Pancreas (tissue), 10 donors: ENCODE measurements around the gene GPR39. TPM values are rescaled to one million over a fixed set of nuclear protein-coding genes. Genes with fewer than 3 reads are reported as not detected.

ENCODE experiments used
- ATAC-seq, 4 donors: fragments of 200-7000 bp; cut with Tn5 transposase; one replicate each; pipeline versions ENCODE4 v1.8.0 to v1.9.1; 2020; ENCODE audit warnings: mild to moderate bottlenecking in 4 of 4, moderate library complexity in 4 of 4
- DNase-seq, 6 donors: peaks; one replicate each; pipeline ENCODE4 v3.0.0-alpha.2; 2020
- FAIRE-seq: peaks from 2 replicates; lab custom pipeline; 2012; peaks lifted over from hg19 to GRCh38; lab: Jason Lieb, UNC
- H3K27ac ChIP-seq, 4 donors: fragments of 200-600 bp; sonication (generic); 1 replicate in 3 of 4; 2 replicates in 1 of 4; pipeline versions ENCODE4 v1.5.0 to v1.8.0; 2020
- H3K27me3 ChIP-seq, 4 donors: fragments of 200-600 bp; one replicate each; pipeline ENCODE4 v1.8.0; 2021
- H3K36me3 ChIP-seq, 3 donors: fragments of 200-600 bp; sonication (generic) in 1 of 3; one replicate each; pipeline versions ENCODE4 v1.5.0 to v1.8.0; 2020 to 2021
- H3K4me1 ChIP-seq, 3 donors: fragments of 200-600 bp; one replicate each; pipeline ENCODE4 v1.8.0; 2021
- H3K4me3 ChIP-seq, 4 donors: fragments of 200-600 bp; sonication (generic) in 2 of 4; one replicate each; pipeline versions ENCODE4 v1.5.0 to v1.8.0; 2020 to 2021
- H3K9me3 ChIP-seq, 4 donors: fragments of 200-600 bp; one replicate each; pipeline ENCODE4 v1.8.0; 2021
- WGBS, 2 donors: extraction: QIAGEN DNeasy Blood & Tissue Kit; methylation state at CpG; one replicate each; pipeline ENCODE4 v1.1.7; 2013; 5-methylcytosine and 5-hydroxymethylcytosine counted together
- intact Hi-C, 3 donors: fragments of 100-400 bp; cut with DNase I; formaldehyde crosslinking; loops; one replicate each; pipeline versions ENCODE4 v1.11.1 to v1.14.2; 2022
- polyA plus RNA-seq, 2 donors: library from polyadenylated mRNA; stranded (reverse); fragments of 200-250 nt; gene quantifications; one replicate each; pipeline ENCODE4 v1.2.3, GENCODE V29; 2013
- total RNA-seq, 6 donors: library from RNA; stranded (reverse); fragmentation: NEBNext Ultra II Directional in 4 of 6; extraction: Animal tissue kit (Norgen Biotek cat#: 25700) in 4 of 6; gene quantifications; one replicate each; pipeline versions ENCODE4 v1.2.1 to v1.2.4, GENCODE V29; 2021 to 2023
- TF ChIP-seq, protein P1 (sequence below), 4 donors: fragments of 200-600 bp; sonication (generic) in 3 of 4; IDR thresholded peaks; one replicate each; pipeline versions ENCODE4 v1.5.0 to v1.8.0; 2021; ENCODE audit warnings: antibody characterized with exemption in 4 of 4
- donor health status: healthy with polysubstance abuse.
- donor health status: DM: no; HTN: no; CAD: no; lungs with moderate emphysema.
- donor health status: DM: no; HTN: no; CAD: no.
- donor health status: control.
- donor health status: control.
- donor health status: Bipolar disorder and iron deficiency.
- donor health status: DM: yes; HTN: yes; CAD: no.
- donor health status: DM: no; HTN: no; CAD: no.
- donor health status: DM: no; HTN: no; CAD: no.
- donor health status: DM: yes; HTN: yes; CAD: no.

Gene GPR39
- total and polyA plus RNA-seq, 8 donors, result 2.3 to 8.1 (median 3.9) TPM

- TF ChIP-seq, protein P1, sequence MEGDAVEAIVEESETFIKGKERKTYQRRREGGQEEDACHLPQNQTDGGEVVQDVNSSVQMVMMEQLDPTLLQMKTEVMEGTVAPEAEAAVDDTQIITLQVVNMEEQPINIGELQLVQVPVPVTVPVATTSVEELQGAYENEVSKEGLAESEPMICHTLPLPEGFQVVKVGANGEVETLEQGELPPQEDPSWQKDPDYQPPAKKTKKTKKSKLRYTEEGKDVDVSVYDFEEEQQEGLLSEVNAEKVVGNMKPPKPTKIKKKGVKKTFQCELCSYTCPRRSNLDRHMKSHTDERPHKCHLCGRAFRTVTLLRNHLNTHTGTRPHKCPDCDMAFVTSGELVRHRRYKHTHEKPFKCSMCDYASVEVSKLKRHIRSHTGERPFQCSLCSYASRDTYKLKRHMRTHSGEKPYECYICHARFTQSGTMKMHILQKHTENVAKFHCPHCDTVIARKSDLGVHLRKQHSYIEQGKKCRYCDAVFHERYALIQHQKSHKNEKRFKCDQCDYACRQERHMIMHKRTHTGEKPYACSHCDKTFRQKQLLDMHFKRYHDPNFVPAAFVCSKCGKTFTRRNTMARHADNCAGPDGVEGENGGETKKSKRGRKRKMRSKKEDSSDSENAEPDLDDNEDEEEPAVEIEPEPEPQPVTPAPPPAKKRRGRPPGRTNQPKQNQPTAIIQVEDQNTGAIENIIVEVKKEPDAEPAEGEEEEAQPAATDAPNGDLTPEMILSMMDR (IDR thresholded peaks at IDR 0.05), result no peak
- FAIRE-seq (no peak), ATAC-seq (no peak)
These were observed 188.0 kb downstream of the GPR39 start for GRCh38 chr2:132604561-132604960.

GRCh38 chr2:132605236-132606180 lies 188.9 kb downstream of the GPR39 start:
- TF ChIP-seq, protein P1 (IDR thresholded peaks at IDR 0.05), result no peak
- Histone ChIP-seq H3K36me3 (no peaks in the 10 kb centered on the region), H3K27ac (no peak overlapping the region), H3K4me1 (peaks cover 4 to 15% (median 14%) of the 10 kb centered on the region in 3 donors), H3K4me3 (no peak overlapping the region), H3K9me3 (no peaks in the 10 kb centered on the region), H3K27me3 (no peaks in the 10 kb centered on the region)
- 92 to 94% methylated on average over 14 of the region's 14 CpGs for WGBS, 2 donors
- ATAC-seq (no peak), FAIRE-seq (no peak), DNase-seq (no peak)
- intact Hi-C loops, result no loop called here

More at GRCh38 chr2:132604561-132604960, 188.0 kb downstream of the GPR39 start:
- Histone ChIP-seq H3K36me3 (no peaks in the 10 kb centered on the region), H3K27me3 (no peaks in the 10 kb centered on the region), H3K4me3 (no peak overlapping the region), H3K9me3 (no peaks in the 10 kb centered on the region), H3K4me1 (peaks cover 4 to 14% (median 13%) of the 10 kb centered on the region in 3 donors), H3K27ac (no peak overlapping the region)
- 95 to 100% methylated on average over 1 of the region's 1 CpG for WGBS, 2 donors
- intact Hi-C loops, result no loop called here
- DNase-seq, result no peak

DNA sequence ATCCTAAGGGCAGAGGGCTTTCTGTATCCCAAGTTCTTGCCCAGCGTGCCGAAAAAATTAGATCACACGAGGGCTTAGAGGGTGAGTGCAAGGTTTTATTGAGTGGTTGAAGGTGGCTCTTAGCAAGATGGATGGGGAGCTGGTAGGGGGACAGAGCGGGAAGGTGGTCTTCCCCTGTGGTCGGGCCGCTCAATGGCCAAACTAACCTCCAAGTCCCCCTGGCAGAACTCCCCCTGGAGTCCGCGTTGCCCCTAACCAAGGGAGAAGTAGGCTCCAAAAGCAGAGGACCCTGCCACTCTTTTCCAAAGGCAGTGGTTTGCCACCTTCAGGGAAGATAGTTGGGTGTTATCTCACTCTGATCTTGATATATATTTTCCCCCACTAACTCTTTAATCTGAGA lies 190.0 kb downstream of the GPR39 start:
- H3K27ac ChIP-seq, result no peak overlapping the region
- no peaks in the 10 kb centered on the region for H3K36me3 ChIP-seq
- peaks cover 4 to 15% (median 14%) of the 10 kb centered on the region in 3 donors for H3K4me1 ChIP-seq
- intact Hi-C loops, result no loop called here
- FAIRE-seq (no peak), ATAC-seq (no peak), DNase-seq (no peak)
- no peak overlapping the region for H3K4me3 ChIP-seq
- 96 to 97% methylated on average over 8 of the region's 8 CpGs for WGBS, 2 donors
- H3K9me3 ChIP-seq, result no peaks in the 10 kb centered on the region
- TF ChIP-seq, protein P1 (IDR thresholded peaks at IDR 0.05), result no peak
- H3K27me3 ChIP-seq, result no peaks in the 10 kb centered on the region

- Histone ChIP-seq H3K36me3 (no peaks in the 10 kb centered on the region), H3K4me3 (no peak overlapping the region), H3K27ac (no peak overlapping the region), H3K27me3 (no peaks in the 10 kb centered on the region), H3K9me3 (no peaks in the 10 kb centered on the region), H3K4me1 (peaks cover 4 to 15% (median 14%) of the 10 kb centered on the region in 3 donors)
- FAIRE-seq (no peak), ATAC-seq (no peak), DNase-seq (no peak)
- 82 to 87% methylated on average over 4 of the region's 4 CpGs for WGBS, 2 donors
- intact Hi-C loops, result no loop called here
- TF ChIP-seq, protein P1 (IDR thresholded peaks at IDR 0.05), result no peak
These were observed 191.0 kb downstream of the GPR39 start for GRCh38 chr2:132607426-132608090.
